GM23338 (cell line): ENCODE measurements around the gene CYB561D1. TPM values are rescaled to one million over a fixed set of nuclear protein-coding genes. Genes with fewer than 3 reads are reported as not detected.

Experiments used
- ATAC-seq: fragments of 200-7000 bp; cut with Tn5 transposase; 3 replicates; pipeline ENCODE4 v1.9.1; 2020
- DNase-seq: peaks from one replicate; pipeline ENCODE4 v3.0.0-alpha.2; 2015; ENCODE audit warnings: low spot score
- H2AFZ ChIP-seq: fragments of 200-600 bp; sonication (generic); 2 replicates; pipeline ENCODE4 v1.8.0; 2016; ENCODE audit warnings: antibody characterized with exemption, mild to moderate bottlenecking, moderate library complexity
- H3F3A ChIP-seq: fragments of 200-600 bp; sonication (generic); replicated peaks from 2 replicates; pipeline ENCODE4 v1.8.0; 2017; ENCODE audit warnings: antibody characterized with exemption, mixed run types, low read depth
- H3K27ac ChIP-seq: fragments of 200-600 bp; sonication (generic); 2 replicates; pipeline ENCODE4 v1.6.1; 2016; ENCODE audit warnings: low read depth
- H3K27me3 ChIP-seq: fragments of 200-600 bp; sonication (generic); 2 replicates; pipeline ENCODE4 v1.8.0; 2016; ENCODE audit warnings: mild to moderate bottlenecking, mixed run types, moderate library complexity; ENCODE audit not compliant: insufficient read depth
- H3K36me3 ChIP-seq: fragments of 200-600 bp; sonication (generic); 2 replicates; pipeline ENCODE4 v1.8.0; 2016; ENCODE audit warnings: mild to moderate bottlenecking; ENCODE audit not compliant: insufficient read depth
- H3K4me1 ChIP-seq: fragments of 200-600 bp; sonication (generic); 2 replicates; pipeline ENCODE4 v1.8.0; 2016; ENCODE audit warnings: mild to moderate bottlenecking, moderate library complexity; ENCODE audit not compliant: insufficient read depth
- H3K4me2 ChIP-seq: fragments of 200-600 bp; sonication (generic); 2 replicates; pipeline ENCODE4 v1.7.1; 2017; ENCODE audit warnings: mixed run types
- H3K4me3 ChIP-seq: fragments of 200-600 bp; sonication (generic); 2 replicates; pipeline ENCODE4 v1.6.1; 2016; ENCODE audit warnings: mixed run types
- H3K79me2 ChIP-seq: fragments of 200-600 bp; sonication (generic); replicated peaks from 2 replicates; pipeline ENCODE4 v1.8.0; 2017; ENCODE audit warnings: mild to moderate bottlenecking; ENCODE audit not compliant: insufficient read depth
- H3K9me2 ChIP-seq: fragments of 200-600 bp; sonication (generic); 2 replicates; pipeline ENCODE4 v1.8.0; 2017; ENCODE audit not compliant: insufficient read depth
- H4K20me1 ChIP-seq: fragments of 200-600 bp; sonication (generic); replicated peaks from 2 replicates; pipeline ENCODE4 v1.8.0; 2017; ENCODE audit warnings: mild to moderate bottlenecking; ENCODE audit not compliant: insufficient read depth
- H3K27ac Mint-ChIP-seq: 2 replicates; pipeline ENCODE4 v1.8.0; 2020; ENCODE audit warnings: inconsistent platforms, mild to moderate bottlenecking, moderate library complexity, mixed read lengths
- H3K27me3 Mint-ChIP-seq: 3 replicates; pipeline ENCODE4 v1.8.0; 2022; ENCODE audit warnings: low read depth, mild to moderate bottlenecking, moderate library complexity, mixed read lengths, inconsistent platforms; ENCODE audit not compliant: insufficient read depth, poor library complexity
- H3K36me3 Mint-ChIP-seq: 3 replicates; pipeline ENCODE4 v1.8.0; 2021; ENCODE audit warnings: low read depth, mild to moderate bottlenecking, inconsistent platforms, moderate library complexity, mixed read lengths
- H3K4me1 Mint-ChIP-seq: 3 replicates; pipeline ENCODE4 v1.8.0; 2020; ENCODE audit warnings: mild to moderate bottlenecking, inconsistent platforms, mixed read lengths
- H3K4me3 Mint-ChIP-seq: 3 replicates; pipeline ENCODE4 v1.8.0; 2021; ENCODE audit warnings: moderate library complexity, mild to moderate bottlenecking, inconsistent platforms, mixed read lengths
- H3K9me3 Mint-ChIP-seq: 3 replicates; pipeline ENCODE4 v1.8.0; 2020; ENCODE audit warnings: moderate library complexity, mild to moderate bottlenecking, inconsistent platforms, mixed read lengths
- EZH2phosphoT487 ChIP-seq: fragments of 200-600 bp; sonication (generic); IDR thresholded peaks from one replicate; pipeline ENCODE4 v1.8.1; 2018; ENCODE audit warnings: antibody characterized with exemption; ENCODE audit not compliant: unreplicated experiment
- POLR2AphosphoS5 ChIP-seq: IDR thresholded peaks from 2 replicates; pipeline ENCODE4 v1.6.1; 2016; ENCODE audit warnings: antibody characterized with exemption, low read depth
- STAT1 ChIP-seq: IDR thresholded peaks from one replicate; pipeline ENCODE4 v1.6.1; 2016; ENCODE audit warnings: antibody characterized with exemption; ENCODE audit not compliant: unreplicated experiment
- ZNF114 ChIP-seq: fragments of 250-450 bp; sonication (Bioruptor Pico); IDR thresholded peaks from 2 replicates; pipeline ENCODE4 v1.5.0; 2020; ENCODE audit warnings: mild to moderate bottlenecking, moderate library complexity
- polyA plus RNA-seq: library from polyadenylated mRNA; unstranded; fragments of >200 nt; fragmentation: Nextera tagmentation; extraction: Ambion mirVana; gene quantifications from 2 replicates; pipeline ENCODE4 v1.2.1, GENCODE V29; 2016
- total RNA-seq: library from RNA; depleted of rRNA; stranded (reverse); fragments of >200 nt; shearing (Covaris generic); gene quantifications from 2 replicates; pipeline ENCODE4 v1.2.3, GENCODE V29; 2014
- TF ChIP-seq, protein P1 (sequence below): fragments of 250-450 bp; sonication (Bioruptor Pico); IDR thresholded peaks from 2 replicates; pipeline ENCODE4 v1.5.0; 2020; ENCODE audit warnings: mild to moderate bottlenecking, moderate library complexity
- TF ChIP-seq, protein P2 (sequence below): IDR thresholded peaks from one replicate; pipeline ENCODE4 v1.6.1; 2018; ENCODE audit warnings: antibody characterized with exemption; ENCODE audit not compliant: unreplicated experiment
- TF ChIP-seq, protein P3 (sequence below): IDR thresholded peaks from 2 replicates; pipeline ENCODE4 v1.6.1; 2016; ENCODE audit warnings: antibody characterized with exemption
- TF ChIP-seq, protein P4 (sequence below), 2 experiments: fragments of 200-600 bp in 1 of 2; sonication (generic) in 1 of 2; conservative IDR thresholded peaks; 2 replicates each; pipeline versions ENCODE4 v1.5.1 to v1.6.1; 2016 to 2017; ENCODE audit warnings: antibody characterized with exemption in 2 of 2, low read depth in 2 of 2, mild to moderate bottlenecking in 2 of 2, moderate library complexity in 1 of 2

CYB561D1 gene
- total and polyA plus RNA-seq, 2 experiments from 2014 or later = 0.95 to 2.7 TPM

DNA sequence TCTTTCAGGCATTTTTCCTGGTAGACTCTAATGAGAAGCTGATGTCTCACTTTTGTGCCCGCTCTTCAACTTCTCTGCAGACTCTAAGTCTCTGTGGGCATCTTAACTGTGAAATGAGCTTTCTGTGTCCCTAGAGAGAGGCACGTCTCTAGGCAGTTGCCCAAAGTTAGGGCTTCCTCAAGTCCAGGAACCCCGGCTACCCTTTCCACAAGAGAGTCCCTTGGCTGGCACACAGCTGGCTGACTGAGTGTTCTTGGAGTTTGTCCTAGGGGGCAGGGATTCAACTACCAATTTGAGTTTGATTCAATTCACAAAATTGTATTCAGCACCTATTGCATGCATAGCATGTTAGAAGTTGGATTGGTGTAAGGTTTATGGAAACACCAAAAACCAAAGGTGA, 47.2 kb downstream of the CYB561D1 start (continued):
- TF ChIP-seq, protein P1, sequence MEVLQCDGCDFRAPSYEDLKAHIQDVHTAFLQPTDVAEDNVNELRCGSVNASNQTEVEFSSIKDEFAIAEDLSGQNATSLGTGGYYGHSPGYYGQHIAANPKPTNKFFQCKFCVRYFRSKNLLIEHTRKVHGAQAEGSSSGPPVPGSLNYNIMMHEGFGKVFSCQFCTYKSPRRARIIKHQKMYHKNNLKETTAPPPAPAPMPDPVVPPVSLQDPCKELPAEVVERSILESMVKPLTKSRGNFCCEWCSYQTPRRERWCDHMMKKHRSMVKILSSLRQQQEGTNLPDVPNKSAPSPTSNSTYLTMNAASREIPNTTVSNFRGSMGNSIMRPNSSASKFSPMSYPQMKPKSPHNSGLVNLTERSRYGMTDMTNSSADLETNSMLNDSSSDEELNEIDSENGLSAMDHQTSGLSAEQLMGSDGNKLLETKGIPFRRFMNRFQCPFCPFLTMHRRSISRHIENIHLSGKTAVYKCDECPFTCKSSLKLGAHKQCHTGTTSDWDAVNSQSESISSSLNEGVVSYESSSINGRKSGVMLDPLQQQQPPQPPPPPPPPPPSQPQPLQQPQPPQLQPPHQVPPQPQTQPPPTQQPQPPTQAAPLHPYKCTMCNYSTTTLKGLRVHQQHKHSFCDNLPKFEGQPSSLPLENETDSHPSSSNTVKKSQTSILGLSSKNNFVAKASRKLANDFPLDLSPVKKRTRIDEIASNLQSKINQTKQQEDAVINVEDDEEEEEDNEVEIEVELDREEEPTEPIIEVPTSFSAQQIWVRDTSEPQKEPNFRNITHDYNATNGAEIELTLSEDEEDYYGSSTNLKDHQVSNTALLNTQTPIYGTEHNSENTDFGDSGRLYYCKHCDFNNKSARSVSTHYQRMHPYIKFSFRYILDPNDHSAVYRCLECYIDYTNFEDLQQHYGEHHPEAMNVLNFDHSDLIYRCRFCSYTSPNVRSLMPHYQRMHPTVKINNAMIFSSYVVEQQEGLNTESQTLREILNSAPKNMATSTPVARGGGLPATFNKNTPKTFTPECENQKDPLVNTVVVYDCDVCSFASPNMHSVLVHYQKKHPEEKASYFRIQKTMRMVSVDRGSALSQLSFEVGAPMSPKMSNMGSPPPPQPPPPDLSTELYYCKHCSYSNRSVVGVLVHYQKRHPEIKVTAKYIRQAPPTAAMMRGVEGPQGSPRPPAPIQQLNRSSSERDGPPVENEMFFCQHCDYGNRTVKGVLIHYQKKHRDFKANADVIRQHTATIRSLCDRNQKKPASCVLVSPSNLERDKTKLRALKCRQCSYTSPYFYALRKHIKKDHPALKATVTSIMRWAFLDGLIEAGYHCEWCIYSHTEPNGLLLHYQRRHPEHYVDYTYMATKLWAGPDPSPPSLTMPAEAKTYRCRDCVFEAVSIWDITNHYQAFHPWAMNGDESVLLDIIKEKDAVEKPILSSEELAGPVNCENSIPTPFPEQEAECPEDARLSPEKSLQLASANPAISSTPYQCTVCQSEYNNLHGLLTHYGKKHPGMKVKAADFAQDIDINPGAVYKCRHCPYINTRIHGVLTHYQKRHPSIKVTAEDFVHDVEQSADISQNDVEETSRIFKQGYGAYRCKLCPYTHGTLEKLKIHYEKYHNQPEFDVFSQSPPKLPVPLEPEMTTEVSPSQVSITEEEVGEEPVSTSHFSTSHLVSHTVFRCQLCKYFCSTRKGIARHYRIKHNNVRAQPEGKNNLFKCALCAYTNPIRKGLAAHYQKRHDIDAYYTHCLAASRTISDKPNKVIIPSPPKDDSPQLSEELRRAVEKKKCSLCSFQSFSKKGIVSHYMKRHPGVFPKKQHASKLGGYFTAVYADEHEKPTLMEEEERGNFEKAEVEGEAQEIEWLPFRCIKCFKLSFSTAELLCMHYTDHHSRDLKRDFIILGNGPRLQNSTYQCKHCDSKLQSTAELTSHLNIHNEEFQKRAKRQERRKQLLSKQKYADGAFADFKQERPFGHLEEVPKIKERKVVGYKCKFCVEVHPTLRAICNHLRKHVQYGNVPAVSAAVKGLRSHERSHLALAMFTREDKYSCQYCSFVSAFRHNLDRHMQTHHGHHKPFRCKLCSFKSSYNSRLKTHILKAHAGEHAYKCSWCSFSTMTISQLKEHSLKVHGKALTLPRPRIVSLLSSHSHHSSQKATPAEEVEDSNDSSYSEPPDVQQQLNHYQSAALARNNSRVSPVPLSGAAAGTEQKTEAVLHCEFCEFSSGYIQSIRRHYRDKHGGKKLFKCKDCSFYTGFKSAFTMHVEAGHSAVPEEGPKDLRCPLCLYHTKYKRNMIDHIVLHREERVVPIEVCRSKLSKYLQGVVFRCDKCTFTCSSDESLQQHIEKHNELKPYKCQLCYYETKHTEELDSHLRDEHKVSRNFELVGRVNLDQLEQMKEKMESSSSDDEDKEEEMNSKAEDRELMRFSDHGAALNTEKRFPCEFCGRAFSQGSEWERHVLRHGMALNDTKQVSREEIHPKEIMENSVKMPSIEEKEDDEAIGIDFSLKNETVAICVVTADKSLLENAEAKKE (CRISPR knock-in tag) = no peak
- TF ChIP-seq, protein P2, sequence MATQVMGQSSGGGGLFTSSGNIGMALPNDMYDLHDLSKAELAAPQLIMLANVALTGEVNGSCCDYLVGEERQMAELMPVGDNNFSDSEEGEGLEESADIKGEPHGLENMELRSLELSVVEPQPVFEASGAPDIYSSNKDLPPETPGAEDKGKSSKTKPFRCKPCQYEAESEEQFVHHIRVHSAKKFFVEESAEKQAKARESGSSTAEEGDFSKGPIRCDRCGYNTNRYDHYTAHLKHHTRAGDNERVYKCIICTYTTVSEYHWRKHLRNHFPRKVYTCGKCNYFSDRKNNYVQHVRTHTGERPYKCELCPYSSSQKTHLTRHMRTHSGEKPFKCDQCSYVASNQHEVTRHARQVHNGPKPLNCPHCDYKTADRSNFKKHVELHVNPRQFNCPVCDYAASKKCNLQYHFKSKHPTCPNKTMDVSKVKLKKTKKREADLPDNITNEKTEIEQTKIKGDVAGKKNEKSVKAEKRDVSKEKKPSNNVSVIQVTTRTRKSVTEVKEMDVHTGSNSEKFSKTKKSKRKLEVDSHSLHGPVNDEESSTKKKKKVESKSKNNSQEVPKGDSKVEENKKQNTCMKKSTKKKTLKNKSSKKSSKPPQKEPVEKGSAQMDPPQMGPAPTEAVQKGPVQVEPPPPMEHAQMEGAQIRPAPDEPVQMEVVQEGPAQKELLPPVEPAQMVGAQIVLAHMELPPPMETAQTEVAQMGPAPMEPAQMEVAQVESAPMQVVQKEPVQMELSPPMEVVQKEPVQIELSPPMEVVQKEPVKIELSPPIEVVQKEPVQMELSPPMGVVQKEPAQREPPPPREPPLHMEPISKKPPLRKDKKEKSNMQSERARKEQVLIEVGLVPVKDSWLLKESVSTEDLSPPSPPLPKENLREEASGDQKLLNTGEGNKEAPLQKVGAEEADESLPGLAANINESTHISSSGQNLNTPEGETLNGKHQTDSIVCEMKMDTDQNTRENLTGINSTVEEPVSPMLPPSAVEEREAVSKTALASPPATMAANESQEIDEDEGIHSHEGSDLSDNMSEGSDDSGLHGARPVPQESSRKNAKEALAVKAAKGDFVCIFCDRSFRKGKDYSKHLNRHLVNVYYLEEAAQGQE = no peak
- no peak for TF ChIP-seq STAT1

DNA sequence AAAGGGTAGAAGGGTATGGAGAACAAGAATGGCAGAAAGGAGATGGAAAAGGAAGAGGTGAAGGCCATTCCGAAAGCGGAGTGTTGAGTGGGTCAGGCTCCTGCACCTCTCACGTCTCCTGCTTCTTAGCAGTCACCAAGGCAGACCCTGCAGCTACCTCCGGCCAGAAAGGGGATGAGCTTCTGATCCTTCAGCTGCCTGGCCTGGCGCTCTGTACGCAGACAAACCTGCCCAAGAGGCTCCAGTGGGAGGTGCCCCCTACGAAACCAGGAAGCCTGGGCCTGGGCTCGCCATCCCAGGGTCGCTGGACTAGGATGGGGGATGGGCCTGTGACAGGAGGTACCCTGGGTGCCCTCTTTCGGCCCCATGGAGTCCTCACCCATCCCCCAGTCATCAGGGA, 48.8 kb downstream of the CYB561D1 start:
- Histone ChIP-seq H3K27me3 (no peaks in the 10 kb centered on the region), H3K4me2 (no peak overlapping the region), H3K4me1 (peaks cover 7% of the 10 kb centered on the region; the same call in 1 of the 2 replicates), H3K36me3 (no peaks in the 10 kb centered on the region), H3K9me2 (no peaks in the 10 kb centered on the region), H4K20me1 (no peaks in the 10 kb centered on the region), H3K79me2 (peaks cover 5% of the 10 kb centered on the region; the same call in 1 of the 2 replicates), H3K27ac (no peak overlapping the region), H3K4me3 (no peak overlapping the region), H3F3A (no peaks in the 10 kb centered on the region), H2AFZ (no peak overlapping the region)
- no peaks in the 10 kb centered on the region for H3K36me3 Mint-ChIP-seq
- DNase-seq (no peak), ATAC-seq (no peak)
- H3K27me3 Mint-ChIP-seq = peaks cover 2% of the 10 kb centered on the region
- H3K27ac Mint-ChIP-seq = no peak overlapping the region
- H3K4me3 Mint-ChIP-seq = no peak overlapping the region
- H3K4me1 Mint-ChIP-seq = peaks cover 22% of the 10 kb centered on the region
- no peaks in the 10 kb centered on the region for H3K9me3 Mint-ChIP-seq
- TF ChIP-seq ZNF114 (no peak), POLR2AphosphoS5 (no peak), EZH2phosphoT487 (no peak)
- TF ChIP-seq, protein P3, sequence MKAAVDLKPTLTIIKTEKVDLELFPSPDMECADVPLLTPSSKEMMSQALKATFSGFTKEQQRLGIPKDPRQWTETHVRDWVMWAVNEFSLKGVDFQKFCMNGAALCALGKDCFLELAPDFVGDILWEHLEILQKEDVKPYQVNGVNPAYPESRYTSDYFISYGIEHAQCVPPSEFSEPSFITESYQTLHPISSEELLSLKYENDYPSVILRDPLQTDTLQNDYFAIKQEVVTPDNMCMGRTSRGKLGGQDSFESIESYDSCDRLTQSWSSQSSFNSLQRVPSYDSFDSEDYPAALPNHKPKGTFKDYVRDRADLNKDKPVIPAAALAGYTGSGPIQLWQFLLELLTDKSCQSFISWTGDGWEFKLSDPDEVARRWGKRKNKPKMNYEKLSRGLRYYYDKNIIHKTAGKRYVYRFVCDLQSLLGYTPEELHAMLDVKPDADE = no peak
- TF ChIP-seq, protein P2 = no peak
- TF ChIP-seq, protein P4, sequence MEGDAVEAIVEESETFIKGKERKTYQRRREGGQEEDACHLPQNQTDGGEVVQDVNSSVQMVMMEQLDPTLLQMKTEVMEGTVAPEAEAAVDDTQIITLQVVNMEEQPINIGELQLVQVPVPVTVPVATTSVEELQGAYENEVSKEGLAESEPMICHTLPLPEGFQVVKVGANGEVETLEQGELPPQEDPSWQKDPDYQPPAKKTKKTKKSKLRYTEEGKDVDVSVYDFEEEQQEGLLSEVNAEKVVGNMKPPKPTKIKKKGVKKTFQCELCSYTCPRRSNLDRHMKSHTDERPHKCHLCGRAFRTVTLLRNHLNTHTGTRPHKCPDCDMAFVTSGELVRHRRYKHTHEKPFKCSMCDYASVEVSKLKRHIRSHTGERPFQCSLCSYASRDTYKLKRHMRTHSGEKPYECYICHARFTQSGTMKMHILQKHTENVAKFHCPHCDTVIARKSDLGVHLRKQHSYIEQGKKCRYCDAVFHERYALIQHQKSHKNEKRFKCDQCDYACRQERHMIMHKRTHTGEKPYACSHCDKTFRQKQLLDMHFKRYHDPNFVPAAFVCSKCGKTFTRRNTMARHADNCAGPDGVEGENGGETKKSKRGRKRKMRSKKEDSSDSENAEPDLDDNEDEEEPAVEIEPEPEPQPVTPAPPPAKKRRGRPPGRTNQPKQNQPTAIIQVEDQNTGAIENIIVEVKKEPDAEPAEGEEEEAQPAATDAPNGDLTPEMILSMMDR (conservative IDR thresholded peaks at IDR 0.05; ENCODE audit: low read depth in 2 of 2) = no peak
